Measurements from ENCODE around the gene STK39.

The STK39 gene

DNA sequence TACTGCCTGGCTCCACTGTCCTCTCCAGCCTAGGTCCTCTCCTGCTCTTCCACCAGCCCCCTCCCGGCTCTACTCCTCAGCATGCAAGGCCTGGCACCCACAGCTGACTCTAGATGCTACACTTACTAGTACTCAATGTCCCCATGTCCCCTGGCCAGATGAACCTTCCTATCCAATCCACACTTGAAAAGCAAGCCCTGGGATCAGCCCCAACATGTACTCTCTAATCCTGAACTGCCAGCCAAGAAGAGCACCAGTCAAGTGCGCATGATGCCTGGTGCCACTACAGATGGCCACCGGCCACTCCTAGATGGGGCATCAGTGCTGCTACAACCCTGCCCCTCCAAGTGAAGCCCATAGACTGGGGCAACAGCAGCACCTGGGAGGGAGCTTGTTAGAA lies 168.2 kb downstream of the STK39 start:
- H3K4me3 ChIP-seq (replicated peaks; ENCODE audit: low read depth, low read length), result no peak overlapping the region
- TF ChIP-seq, protein P1, sequence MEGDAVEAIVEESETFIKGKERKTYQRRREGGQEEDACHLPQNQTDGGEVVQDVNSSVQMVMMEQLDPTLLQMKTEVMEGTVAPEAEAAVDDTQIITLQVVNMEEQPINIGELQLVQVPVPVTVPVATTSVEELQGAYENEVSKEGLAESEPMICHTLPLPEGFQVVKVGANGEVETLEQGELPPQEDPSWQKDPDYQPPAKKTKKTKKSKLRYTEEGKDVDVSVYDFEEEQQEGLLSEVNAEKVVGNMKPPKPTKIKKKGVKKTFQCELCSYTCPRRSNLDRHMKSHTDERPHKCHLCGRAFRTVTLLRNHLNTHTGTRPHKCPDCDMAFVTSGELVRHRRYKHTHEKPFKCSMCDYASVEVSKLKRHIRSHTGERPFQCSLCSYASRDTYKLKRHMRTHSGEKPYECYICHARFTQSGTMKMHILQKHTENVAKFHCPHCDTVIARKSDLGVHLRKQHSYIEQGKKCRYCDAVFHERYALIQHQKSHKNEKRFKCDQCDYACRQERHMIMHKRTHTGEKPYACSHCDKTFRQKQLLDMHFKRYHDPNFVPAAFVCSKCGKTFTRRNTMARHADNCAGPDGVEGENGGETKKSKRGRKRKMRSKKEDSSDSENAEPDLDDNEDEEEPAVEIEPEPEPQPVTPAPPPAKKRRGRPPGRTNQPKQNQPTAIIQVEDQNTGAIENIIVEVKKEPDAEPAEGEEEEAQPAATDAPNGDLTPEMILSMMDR (IDR thresholded peaks at IDR 0.05; ENCODE audit: low read length, missing control alignments), result no peak
- no peak for DNase-seq (ENCODE audit: low read depth)

DNA sequence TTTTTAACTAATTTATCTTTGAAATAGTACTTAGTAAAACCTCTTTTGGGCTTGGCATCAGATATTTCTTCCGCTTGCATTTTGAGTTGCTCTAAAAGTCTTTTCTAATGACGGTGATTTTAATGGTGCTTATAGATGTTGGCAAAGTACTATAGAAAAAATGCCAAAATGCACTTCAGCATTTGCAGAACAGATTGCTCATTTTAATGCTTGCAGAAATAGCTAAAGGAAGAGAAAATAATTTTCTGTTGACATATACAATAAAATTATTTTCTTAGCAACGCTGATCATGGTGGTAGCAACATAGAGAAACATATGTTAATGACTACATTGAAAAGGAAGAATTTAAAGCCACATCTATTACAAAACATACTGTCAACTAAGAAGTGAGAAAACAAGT lies 170.7 kb downstream of the STK39 start:
- no peak for DNase-seq (ENCODE audit: low read depth)
- TF ChIP-seq, protein P1 (IDR thresholded peaks at IDR 0.05; ENCODE audit: low read length, missing control alignments), result no peak
- no peak overlapping the region for H3K4me3 ChIP-seq (replicated peaks; ENCODE audit: low read depth, low read length)

DNA sequence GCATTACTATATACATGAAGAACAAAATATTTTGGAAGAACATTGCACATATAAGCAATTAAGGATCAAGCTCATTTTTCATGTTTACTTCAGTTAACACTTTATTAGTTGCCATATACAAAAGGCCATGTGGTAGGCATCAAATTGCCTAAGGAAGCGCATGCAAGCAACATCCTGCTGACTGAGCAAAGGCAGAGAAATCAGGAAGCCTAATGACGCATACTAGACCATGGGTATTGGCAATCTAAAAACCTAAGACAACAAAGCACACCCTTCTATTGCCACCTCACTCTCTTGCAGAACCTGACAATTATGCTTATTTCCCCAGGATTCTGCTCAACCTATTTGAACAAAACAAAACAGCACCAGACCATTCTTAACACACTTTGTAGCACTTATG lies 171.9 kb downstream of the STK39 start:
- DNase-seq (ENCODE audit: low read depth), result peak; percentile 7
- TF ChIP-seq, protein P1 (IDR thresholded peaks at IDR 0.05; ENCODE audit: low read length, missing control alignments), result no peak
- no peak overlapping the region for H3K4me3 ChIP-seq (replicated peaks; ENCODE audit: low read depth, low read length)

DNA sequence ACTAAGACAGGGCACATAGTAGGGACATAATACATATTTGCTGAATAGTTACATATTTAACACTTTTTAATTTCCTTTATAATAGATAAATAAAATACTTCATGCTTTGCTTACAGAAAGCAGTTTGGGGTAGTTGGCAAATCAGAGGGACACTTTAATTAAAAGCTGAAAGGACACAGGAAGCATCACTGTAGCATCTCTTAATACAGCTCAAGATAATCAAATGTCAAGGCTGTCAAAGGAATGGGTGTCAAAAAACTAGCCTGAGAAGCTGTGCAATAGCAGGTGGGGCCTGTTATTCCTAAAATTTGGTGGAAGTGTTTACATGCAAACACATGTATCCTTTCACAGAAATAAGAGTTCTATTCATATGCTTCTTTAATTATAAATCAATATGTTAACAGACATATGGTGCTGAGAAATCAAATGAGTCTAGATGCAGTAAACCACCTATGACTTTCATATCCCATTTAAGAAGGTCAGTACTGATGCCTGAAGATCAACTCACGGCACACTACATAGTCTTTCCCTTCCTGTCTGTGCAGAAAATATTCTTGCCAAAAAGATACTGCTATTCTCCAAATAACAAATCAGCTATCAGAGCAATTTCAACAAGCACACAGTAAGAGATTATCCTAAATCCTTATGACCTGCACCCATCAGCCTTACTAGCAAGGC lies 174.6 kb downstream of the STK39 start:
- DNase-seq (ENCODE audit: low read depth), result no peak
- H3K4me3 ChIP-seq (replicated peaks; ENCODE audit: low read depth, low read length), result no peak overlapping the region
- TF ChIP-seq, protein P1 (IDR thresholded peaks at IDR 0.05; ENCODE audit: low read length, missing control alignments), result no peak

DNA sequence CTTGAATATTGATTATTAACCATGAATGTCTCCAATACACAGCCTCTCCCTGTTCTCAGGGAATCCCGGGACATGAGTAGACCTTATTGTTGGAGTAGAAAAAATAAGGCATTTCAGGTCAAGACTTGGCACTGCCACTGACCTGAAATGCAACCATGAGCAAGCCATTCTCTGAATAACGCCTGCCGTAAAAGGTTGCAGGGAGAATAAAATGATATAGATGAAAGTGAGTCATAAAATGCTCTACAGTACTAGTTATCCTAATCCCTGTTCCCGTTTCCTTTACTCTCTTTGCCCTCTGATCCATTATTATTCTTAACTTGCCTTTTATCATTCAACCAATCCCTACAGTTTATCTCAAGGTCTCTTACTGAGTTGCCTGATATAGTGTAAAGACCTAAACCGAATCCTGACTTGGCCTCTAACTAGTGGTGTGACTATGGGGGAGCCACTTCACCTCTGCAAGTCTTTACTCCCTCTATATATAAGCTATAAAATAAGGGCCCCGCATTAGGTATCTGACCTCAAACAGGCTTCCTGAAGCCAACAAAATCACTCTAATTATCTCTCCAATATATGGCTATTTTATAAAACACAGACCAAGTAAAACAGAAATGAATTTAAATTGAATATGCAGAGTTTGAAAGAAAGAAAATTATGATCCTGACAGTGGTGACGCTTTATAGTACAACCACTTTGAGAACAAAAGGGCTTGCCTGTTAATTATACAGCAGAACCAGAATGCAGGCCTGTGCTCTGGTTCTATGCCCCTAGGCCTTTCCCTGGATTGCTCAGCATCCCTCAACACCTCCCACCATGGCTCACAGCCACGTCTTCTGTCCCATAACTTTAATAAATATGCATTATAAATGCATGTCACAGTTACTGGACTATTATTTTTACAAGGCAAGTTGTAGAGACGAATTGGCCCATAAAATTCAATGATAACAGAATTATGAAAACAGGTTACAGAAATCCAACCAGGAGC lies 183.1 kb downstream of the STK39 start:
- no peak overlapping the region for H3K4me3 ChIP-seq (replicated peaks; ENCODE audit: low read depth, low read length)
- TF ChIP-seq, protein P1 (IDR thresholded peaks at IDR 0.05; ENCODE audit: low read length, missing control alignments), result no peak
- no peak for DNase-seq (ENCODE audit: low read depth)

DNA sequence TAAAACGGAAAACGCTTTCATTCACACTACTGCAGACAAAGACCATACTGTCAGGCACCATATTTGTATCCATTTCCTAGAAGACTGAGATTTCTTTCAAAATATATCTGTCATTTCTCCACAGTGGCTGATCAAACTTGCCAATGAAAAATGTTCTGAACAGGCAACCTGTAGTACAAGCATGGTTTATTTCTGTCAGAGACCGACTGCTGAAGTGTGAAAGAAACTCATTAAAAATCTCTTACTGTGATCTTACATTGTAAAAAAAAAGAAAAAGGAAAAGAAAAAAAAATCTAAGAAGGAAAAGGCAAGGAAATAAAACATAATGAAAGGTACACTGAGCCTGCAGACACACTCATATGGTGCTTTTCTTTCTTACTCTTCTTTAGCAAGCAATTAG lies 184.5 kb downstream of the STK39 start:
- TF ChIP-seq, protein P1 (IDR thresholded peaks at IDR 0.05; ENCODE audit: low read length, missing control alignments), result no peak
- DNase-seq (ENCODE audit: low read depth), result no peak
- no peak overlapping the region for H3K4me3 ChIP-seq (replicated peaks; ENCODE audit: low read depth, low read length)
